Measurements from ENCODE around the gene PDE11A.

DNA sequence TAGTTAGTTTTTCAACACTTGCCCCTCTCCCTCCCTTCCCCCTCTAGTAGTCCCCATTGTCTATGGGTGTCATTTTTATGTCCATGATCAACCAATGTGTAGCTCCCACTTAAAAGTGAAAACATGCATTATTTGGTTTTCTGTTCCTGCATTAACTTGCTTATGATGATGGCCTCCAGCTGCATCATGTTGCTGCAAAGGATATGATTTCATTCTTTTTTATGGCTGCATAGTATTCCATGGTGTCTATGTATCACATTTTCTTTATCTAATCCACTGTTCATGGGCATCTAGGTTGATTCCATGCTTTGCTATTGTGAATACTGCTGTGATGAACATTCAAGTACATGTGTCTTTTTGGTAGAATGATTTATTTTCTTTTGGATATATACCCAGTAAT is 70.5 kb downstream of the PDE11A start:
- TF ChIP-seq, protein P1, sequence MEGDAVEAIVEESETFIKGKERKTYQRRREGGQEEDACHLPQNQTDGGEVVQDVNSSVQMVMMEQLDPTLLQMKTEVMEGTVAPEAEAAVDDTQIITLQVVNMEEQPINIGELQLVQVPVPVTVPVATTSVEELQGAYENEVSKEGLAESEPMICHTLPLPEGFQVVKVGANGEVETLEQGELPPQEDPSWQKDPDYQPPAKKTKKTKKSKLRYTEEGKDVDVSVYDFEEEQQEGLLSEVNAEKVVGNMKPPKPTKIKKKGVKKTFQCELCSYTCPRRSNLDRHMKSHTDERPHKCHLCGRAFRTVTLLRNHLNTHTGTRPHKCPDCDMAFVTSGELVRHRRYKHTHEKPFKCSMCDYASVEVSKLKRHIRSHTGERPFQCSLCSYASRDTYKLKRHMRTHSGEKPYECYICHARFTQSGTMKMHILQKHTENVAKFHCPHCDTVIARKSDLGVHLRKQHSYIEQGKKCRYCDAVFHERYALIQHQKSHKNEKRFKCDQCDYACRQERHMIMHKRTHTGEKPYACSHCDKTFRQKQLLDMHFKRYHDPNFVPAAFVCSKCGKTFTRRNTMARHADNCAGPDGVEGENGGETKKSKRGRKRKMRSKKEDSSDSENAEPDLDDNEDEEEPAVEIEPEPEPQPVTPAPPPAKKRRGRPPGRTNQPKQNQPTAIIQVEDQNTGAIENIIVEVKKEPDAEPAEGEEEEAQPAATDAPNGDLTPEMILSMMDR (IDR thresholded peaks at IDR 0.05 in 4 of 5, conservative IDR thresholded peaks at IDR 0.05 in 1 of 5): no peak
- TF ChIP-seq POLR2A (IDR thresholded peaks at IDR 0.05): no peak
